Measurements from ENCODE around the gene TAS1R2. TPM values are rescaled to one million over a fixed set of nuclear protein-coding genes. Genes with fewer than 3 reads are reported as not detected.
"Not testable (repeated sequence)": the region's sequence is repeated elsewhere in the genome, so short reads cannot be mapped to it uniquely, and the experiment has no call there.

Gene TAS1R2
- total RNA-seq, 2 donors from 2014 or later = not detected

GRCh38 chr1:18868354-18868753, 8.9 kb upstream of the TAS1R2 start:
- no peak for ATAC-seq (replicated peaks)
- Mint-ChIP-seq H3K4me1 (no peaks in the 10 kb centered on the region), H3K36me3 (ENCODE audit: low read depth) (no peaks in the 10 kb centered on the region), H3K9me3 (no peaks in the 10 kb centered on the region), H3K4me3 (no peak overlapping the region), H3K27me3 (peaks cover 3% of the 10 kb centered on the region), H3K27ac (no peak overlapping the region)

DNA sequence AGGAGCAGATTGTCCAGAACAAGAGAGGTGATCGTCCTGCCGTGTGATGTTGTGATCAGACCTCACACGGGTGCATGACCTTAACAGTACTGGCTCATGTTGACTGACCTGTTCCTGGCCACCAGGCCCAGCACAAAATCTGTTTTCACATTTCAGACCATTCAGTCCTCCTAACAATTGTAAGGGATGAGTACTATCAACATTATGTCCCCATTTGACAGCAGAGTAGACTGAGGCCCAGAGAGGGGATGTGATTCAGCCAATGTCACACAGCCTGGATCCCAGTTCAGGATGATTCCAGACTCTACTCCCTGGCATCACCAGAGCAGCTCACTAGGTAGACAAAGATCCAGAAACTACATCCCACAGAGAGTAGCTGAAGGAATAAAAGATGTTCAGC, 7.4 kb upstream of the TAS1R2 start:
- Mint-ChIP-seq H3K27ac (no peak overlapping the region), H3K9me3 (no peaks in the 10 kb centered on the region), H3K4me1 (no peaks in the 10 kb centered on the region), H3K36me3 (ENCODE audit: low read depth) (no peaks in the 10 kb centered on the region), H3K27me3 (peaks cover 3% of the 10 kb centered on the region), H3K4me3 (no peak overlapping the region)
- no peak for ATAC-seq (replicated peaks)

DNA sequence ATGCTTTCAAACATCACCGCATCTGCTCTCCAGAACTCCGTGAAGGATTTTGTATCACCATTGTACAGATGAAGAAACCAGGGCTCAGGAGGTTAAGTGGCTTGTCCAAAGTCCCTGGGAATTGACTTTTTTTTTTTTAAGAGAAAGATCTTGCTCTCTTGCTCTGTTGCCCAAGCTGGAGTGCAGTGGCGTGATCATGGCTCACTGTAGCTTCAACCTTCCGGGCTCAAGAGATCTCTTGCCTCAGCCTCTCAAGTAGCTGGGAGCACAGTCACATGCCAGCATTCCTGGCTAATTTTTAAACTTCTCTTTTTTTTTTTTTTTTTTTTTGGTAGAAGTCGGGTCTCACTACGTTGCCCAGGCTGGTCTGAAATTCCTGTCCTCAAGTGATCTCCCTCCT, 6.9 kb upstream of the TAS1R2 start:
- no peak overlapping the region for H3K4me3 Mint-ChIP-seq
- H3K4me1 Mint-ChIP-seq = no peaks in the 10 kb centered on the region
- no peaks in the 10 kb centered on the region for H3K36me3 Mint-ChIP-seq (ENCODE audit: low read depth)
- H3K27ac Mint-ChIP-seq = no peak overlapping the region
- H3K27me3 Mint-ChIP-seq = peaks cover 3% of the 10 kb centered on the region
- H3K9me3 Mint-ChIP-seq = no peaks in the 10 kb centered on the region
- ATAC-seq (replicated peaks) = no peak

- Mint-ChIP-seq H3K4me1 (no peaks in the 10 kb centered on the region), H3K4me3 (no peak overlapping the region), H3K27me3 (peaks cover 3% of the 10 kb centered on the region), H3K9me3 (no peaks in the 10 kb centered on the region), H3K36me3 (ENCODE audit: low read depth) (no peaks in the 10 kb centered on the region), H3K27ac (no peak overlapping the region)
- ATAC-seq (replicated peaks) = no peak
These were observed 5.7 kb upstream of the TAS1R2 start for GRCh38 chr1:18865176-18865575.

DNA sequence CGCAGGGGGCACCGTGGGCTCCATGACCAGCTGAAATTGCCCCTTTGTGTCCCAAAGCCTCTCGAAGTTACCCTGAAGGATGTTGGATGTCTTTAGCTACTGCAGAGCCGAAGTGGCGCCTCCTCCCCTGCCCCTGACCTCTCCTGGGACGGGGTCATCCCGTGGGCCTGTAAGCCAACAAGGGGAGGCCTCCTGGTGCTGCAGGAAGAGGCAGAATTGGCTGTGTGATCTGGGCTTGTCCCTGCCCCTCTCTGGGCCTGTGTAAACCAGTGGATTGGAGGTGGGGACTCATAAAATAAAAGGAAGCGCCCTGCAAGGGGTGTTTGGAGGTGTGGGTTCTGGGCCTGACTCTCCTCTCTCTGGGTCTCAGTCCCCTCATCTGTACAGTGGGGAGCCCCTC, 2.1 kb upstream of the TAS1R2 start:
- Mint-ChIP-seq H3K9me3 (no peaks in the 10 kb centered on the region), H3K27ac (no peak overlapping the region)
- no peak for ATAC-seq (replicated peaks)

GRCh38 chr1:18861082-18861481, 1.6 kb upstream of the TAS1R2 start:
- H3K27ac Mint-ChIP-seq = no peak overlapping the region
- ATAC-seq (replicated peaks) = no peak
- H3K9me3 Mint-ChIP-seq = no peaks in the 10 kb centered on the region
- peaks cover under 1% of the 10 kb centered on the region for H3K4me1 Mint-ChIP-seq
- peaks cover 2% of the 10 kb centered on the region for H3K27me3 Mint-ChIP-seq
- no peak overlapping the region for H3K4me3 Mint-ChIP-seq
- no peaks in the 10 kb centered on the region for H3K36me3 Mint-ChIP-seq (ENCODE audit: low read depth)

More for the DNA sequence above, 2.1 kb upstream of the TAS1R2 start:
- H3K4me3 Mint-ChIP-seq = no peak overlapping the region
- no peaks in the 10 kb centered on the region for H3K36me3 Mint-ChIP-seq (ENCODE audit: low read depth)
- H3K27me3 Mint-ChIP-seq = no peaks in the 10 kb centered on the region
- no peaks in the 10 kb centered on the region for H3K4me1 Mint-ChIP-seq

DNA sequence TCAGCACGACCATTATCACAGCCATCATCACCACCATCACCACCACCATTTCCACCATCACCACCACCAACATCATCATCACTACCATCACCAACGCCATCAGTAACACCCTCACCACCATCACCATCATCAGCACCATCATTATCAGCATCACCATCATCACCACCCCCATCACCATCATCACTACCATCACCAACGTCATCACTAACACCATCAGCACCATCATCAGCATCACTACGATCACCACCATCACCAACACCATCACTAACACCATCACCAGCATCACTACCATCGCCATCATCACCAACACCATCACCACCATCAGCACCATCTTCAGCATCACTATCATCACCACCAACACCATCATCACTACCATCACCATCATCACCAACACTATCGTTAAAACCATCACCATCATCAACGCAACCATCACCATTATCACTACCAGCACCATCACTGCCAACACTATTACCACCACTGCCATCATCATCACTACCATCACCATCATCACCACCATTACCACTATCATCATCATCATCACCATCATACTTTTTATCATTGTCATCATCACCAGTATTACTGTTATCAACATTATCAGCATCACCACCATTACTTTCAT, 1.3 kb downstream of the TAS1R2 start:
- H3K36me3 Mint-ChIP-seq (ENCODE audit: low read depth) = no peaks in the 10 kb centered on the region
- peaks cover 10% of the 10 kb centered on the region for H3K27me3 Mint-ChIP-seq
- H3K27ac Mint-ChIP-seq = no peak overlapping the region
- H3K4me1 Mint-ChIP-seq = peaks cover 5% of the 10 kb centered on the region
- no peak overlapping the region for H3K4me3 Mint-ChIP-seq
- H3K9me3 Mint-ChIP-seq = no peaks in the 10 kb centered on the region
- no peak for ATAC-seq (replicated peaks)

- no peak overlapping the region for H3K27ac Mint-ChIP-seq
- no peaks in the 10 kb centered on the region for H3K9me3 Mint-ChIP-seq
- H3K27me3 Mint-ChIP-seq = peaks cover 10% of the 10 kb centered on the region
- peaks cover 5% of the 10 kb centered on the region for H3K4me1 Mint-ChIP-seq
- no peaks in the 10 kb centered on the region for H3K36me3 Mint-ChIP-seq (ENCODE audit: low read depth)
- no peak overlapping the region for H3K4me3 Mint-ChIP-seq
- no peak for ATAC-seq (replicated peaks)
These were observed 3.0 kb downstream of the TAS1R2 start for GRCh38 chr1:18856435-18856834.

DNA sequence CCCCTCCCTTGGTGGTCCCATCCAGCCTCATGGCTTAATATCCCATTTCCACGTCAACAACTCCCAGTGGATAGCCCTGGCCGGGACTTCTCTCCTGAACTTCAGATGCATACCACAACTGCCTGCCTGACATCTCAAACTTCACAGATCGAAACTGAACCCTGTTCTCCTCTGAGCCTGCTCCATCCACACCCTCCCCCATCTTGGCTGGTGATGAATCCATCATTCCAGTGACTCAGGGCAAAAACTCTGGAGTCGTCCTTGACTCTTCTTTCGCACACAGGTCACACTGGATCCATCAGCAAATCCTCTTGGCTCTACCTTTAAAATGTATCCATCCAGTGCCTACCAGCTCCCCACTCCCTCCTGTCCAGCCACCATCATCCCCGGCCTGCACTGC, 3.9 kb downstream of the TAS1R2 start:
- no peak for ATAC-seq (replicated peaks)
- Mint-ChIP-seq H3K27me3 (peaks cover 10% of the 10 kb centered on the region), H3K36me3 (ENCODE audit: low read depth) (no peaks in the 10 kb centered on the region), H3K27ac (no peak overlapping the region), H3K4me3 (no peak overlapping the region), H3K9me3 (no peaks in the 10 kb centered on the region), H3K4me1 (peaks cover 5% of the 10 kb centered on the region)

GRCh38 chr1:18854331-18855025, 5.0 kb downstream of the TAS1R2 start:
- H3K4me1 Mint-ChIP-seq = peaks cover 5% of the 10 kb centered on the region
- no peaks in the 10 kb centered on the region for H3K9me3 Mint-ChIP-seq
- peaks cover 10% of the 10 kb centered on the region for H3K27me3 Mint-ChIP-seq
- H3K27ac Mint-ChIP-seq = no peak overlapping the region
- no peaks in the 10 kb centered on the region for H3K36me3 Mint-ChIP-seq (ENCODE audit: low read depth)
- ATAC-seq (replicated peaks) = no peak
- no peak overlapping the region for H3K4me3 Mint-ChIP-seq

- Mint-ChIP-seq H3K27ac (no peak overlapping the region), H3K36me3 (ENCODE audit: low read depth) (no peaks in the 10 kb centered on the region), H3K4me1 (peaks cover 5% of the 10 kb centered on the region), H3K9me3 (no peaks in the 10 kb centered on the region), H3K4me3 (no peak overlapping the region), H3K27me3 (peaks cover 10% of the 10 kb centered on the region)
- ATAC-seq (replicated peaks) = no peak
These were observed 7.0 kb downstream of the TAS1R2 start for GRCh38 chr1:18852501-18852900.

DNA sequence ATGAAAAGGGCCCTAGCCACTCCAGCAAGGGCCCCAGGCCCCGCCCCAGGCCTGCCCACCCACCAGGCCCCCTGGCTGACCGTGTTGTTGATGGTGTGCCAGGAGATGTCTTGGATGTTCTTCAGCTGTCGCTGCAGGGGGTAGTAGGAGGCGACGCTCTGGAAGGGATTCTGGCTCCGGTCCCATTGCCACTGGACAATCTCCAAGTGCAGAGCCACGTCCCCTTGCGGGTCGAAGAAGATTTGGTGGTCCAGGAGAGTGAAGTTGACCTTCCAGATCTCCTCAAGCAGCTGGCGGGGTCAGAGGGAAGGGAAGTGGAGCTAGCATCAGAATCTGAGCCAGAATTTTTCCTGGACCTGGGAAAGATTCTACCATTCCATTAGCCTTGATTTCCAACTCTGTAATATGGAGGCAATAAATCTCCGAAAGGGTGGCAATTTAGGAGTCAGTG, 10.2 kb downstream of the TAS1R2 start:
- no peak for ATAC-seq (replicated peaks)
- Mint-ChIP-seq H3K27ac (no peak overlapping the region), H3K4me1 (no peaks in the 10 kb centered on the region), H3K4me3 (no peak overlapping the region), H3K9me3 (peaks cover 3% of the 10 kb centered on the region), H3K36me3 (ENCODE audit: low read depth) (no peaks in the 10 kb centered on the region), H3K27me3 (no peaks in the 10 kb centered on the region)

GRCh38 chr1:18847723-18848122, 11.7 kb downstream of the TAS1R2 start:
- H3K27ac Mint-ChIP-seq; H3K36me3 Mint-ChIP-seq (ENCODE audit: low read depth); H3K4me3 Mint-ChIP-seq; H3K4me1 Mint-ChIP-seq; H3K9me3 Mint-ChIP-seq; ATAC-seq (replicated peaks); H3K27me3 Mint-ChIP-seq: not testable (repeated sequence)

GRCh38 chr1:18840145-18840544, 19.3 kb downstream of the TAS1R2 start:
- H3K9me3 Mint-ChIP-seq = peaks cover 4% of the 10 kb centered on the region
- H3K4me1 Mint-ChIP-seq = no peaks in the 10 kb centered on the region
- H3K36me3 Mint-ChIP-seq (ENCODE audit: low read depth) = no peaks in the 10 kb centered on the region

DNA sequence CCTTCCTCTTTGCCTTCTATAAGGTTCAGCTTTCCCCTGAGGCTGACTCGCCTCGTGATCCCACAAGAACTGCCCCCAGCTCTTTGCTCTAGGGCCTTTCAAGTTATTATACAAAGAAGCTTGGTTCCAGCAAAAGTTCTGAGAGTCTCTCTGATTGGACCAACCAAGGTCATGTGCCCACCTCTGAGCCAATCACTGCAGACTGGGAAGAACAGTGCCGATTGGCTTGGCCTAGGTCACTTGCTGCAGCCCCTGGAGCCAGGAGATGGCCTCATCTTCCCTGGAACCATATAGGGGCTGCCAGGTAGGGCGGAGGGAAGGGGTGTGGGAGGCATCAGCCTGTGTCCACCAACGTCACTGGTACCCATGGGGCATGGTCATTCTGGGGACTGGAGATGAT, 22.8 kb downstream of the TAS1R2 start:
- H3K4me3 Mint-ChIP-seq = no peak overlapping the region
- ATAC-seq (replicated peaks) = no peak
- H3K9me3 Mint-ChIP-seq = no peaks in the 10 kb centered on the region
- H3K4me1 Mint-ChIP-seq = no peaks in the 10 kb centered on the region
- H3K36me3 Mint-ChIP-seq (ENCODE audit: low read depth) = no peaks in the 10 kb centered on the region
- H3K27ac Mint-ChIP-seq = no peak overlapping the region
- peaks cover 19% of the 10 kb centered on the region for H3K27me3 Mint-ChIP-seq

More at GRCh38 chr1:18840145-18840544, 19.3 kb downstream of the TAS1R2 start:
- Mint-ChIP-seq H3K27ac (no peak overlapping the region), H3K27me3 (peaks cover 21% of the 10 kb centered on the region), H3K4me3 (no peak overlapping the region)
- ATAC-seq (replicated peaks) = no peak

Measured in activated T-helper 17 cell treated with anti-CD3 and anti-CD28 coated beads, Interleukin-2, amount 50 U/mL, for 72 hours (primary cell).